Kidney tubule cell (primary cell): ENCODE results near the gene OR7A5.
"Not testable (repeated sequence)": the region's sequence is repeated elsewhere in the genome, so short reads cannot be mapped to it uniquely, and the experiment has no call there.

Experiments
- DNase-seq: peaks from one replicate; pipeline ENCODE4 v3.0.0-alpha.2; 2018; ENCODE audit warnings: low spot score

The OR7A5 gene

DNA sequence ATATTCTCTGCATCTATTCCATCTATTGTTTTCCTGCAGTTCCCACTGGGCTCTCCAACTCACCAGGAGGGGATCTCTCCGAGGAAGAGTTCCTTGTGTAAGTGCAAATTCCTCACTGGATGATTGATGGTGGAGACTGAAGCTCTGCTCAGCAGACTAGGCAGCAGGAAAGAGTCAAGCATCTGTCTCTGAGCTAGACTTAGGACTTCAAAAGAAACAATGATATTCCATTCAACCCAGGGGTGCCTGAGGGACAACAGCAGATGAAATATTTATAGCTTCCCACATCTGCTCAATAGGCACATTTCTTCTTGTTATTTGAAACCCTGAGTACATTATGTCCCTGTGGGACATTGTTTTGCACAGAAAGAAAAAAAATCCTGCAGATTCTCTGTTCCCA lies at the start of gene OR7A5, which contains the start of gene OR7C1:
TSS of gene OR7A5 (minus strand) at position 175 of the 400 bp plus-strand sequence. CDS start 6,944 bp downstream, outside the sequence.
TSS of gene OR7C1 (minus strand) at position 175 of the 400 bp plus-strand sequence. CDS start 35,049 bp downstream, outside the sequence.
- peak; percentile 51 for DNase-seq

- DNase-seq: peak; percentile 13
Measured at GRCh38 chr19:14871619-14872230, 36.7 kb upstream of the OR7A5 start.

DNA sequence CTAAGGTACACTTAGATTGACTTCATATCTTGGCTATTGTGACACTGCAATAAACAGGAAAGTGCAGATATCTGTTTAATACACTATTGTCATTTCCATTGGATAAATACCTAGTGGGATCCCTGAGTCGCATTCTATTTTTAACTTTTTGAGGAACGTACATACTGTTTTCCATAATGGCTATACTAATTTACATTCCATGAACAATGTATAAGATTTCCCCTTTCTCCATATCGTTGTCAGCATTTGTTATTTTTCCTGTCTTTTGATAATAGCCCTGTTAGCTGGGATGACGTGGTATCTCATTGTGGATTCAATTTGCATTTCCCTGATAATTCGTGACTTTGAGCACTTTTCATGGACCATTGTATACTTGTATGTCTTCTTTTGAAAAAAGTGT lies 33.5 kb upstream of the OR7A5 start:
- no peak for DNase-seq

DNA sequence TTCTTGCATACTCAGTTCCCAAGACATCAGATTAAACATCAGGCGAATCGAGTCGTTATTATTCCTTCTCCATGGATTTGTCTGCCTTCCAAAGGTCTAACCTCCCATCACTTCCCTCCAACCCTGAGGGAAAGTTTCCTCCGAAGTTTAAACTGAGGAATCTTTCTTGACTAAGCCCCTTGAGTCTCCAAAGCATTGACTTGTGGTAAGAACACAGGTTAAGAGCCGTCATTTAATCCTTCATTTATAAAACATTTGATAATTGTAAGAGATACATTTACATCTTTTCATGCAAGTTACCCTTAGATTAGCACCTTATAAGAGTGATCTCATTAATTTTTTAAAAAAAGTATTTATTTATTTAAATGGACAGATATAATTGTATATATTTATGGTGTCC lies 13.8 kb upstream of the OR7A5 start, which contains the start of gene OR7A10:
TSS of gene OR7A10 (minus strand) at position 101 of the 400 bp plus-strand sequence. CDS start 7,045 bp downstream, outside the sequence.
- DNase-seq: no peak

- no peak for DNase-seq
Measured at GRCh38 chr19:14843578-14843977, 8.6 kb upstream of the OR7A5 start.

DNA sequence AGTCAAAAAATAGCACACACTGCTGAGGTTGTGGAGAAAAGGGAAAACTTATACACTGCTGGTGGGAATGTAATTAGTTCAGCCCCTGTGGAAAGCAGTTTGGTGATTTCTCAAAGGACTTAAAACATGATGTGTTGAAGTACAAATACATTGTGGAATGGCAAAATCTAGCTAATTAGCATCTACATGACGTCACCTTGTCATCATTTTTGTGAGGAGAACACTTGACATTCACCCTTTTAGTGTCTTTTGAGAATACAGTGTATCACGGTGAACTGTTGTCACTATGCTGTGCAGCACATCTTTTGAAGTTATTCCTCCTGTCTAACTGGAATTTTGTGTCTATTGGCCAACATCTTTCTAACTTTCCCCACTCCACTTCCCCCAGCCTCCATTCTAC lies 8.2 kb upstream of the OR7A5 start:
- no peak for DNase-seq

GRCh38 chr19:14840206-14840605 lies 5.2 kb upstream of the OR7A5 start:
- no peak for DNase-seq

DNA sequence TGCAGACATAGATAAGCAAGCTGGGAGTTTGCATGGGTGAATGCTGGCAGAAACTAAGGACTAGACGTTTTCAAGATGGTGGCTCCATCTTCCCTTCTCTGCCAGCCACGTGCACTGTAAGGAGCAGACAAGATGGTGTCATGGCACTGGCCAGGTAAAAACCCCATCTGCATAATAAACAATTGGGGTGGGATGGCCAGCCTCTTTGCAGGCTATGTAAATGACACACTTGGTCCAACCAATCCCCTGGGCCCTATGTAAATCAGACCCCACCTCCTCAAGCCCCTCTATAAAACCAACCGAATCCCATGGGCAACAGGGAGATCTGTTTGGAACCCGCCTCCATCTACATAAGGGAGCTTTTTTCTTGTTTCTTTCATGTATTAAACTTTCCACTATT lies 2.4 kb upstream of the OR7A5 start:
- no peak for DNase-seq

GRCh38 chr19:14830702-14831101 lies 4.3 kb downstream of the OR7A5 start:
- DNase-seq: peak; percentile 60

DNA sequence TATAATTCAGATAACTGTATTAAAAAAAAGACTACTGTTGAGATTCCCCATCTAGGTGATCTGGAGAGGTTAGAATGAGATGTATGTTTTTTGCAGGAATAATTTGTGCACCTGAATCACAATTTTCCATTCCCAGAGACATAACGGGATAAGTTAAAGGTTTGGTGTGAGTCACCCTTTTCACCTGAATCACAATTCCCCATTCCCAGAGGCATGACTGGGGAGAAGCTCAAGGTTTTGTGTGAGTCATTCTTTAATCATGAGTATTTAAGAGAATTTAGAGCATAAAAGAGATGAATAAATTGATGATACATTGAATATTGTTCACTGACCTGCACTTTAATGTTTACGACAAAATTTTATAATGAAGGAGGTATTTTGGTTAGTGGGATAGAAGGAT lies 9.0 kb downstream of the OR7A5 start:
- peak; percentile 54 for DNase-seq

DNA sequence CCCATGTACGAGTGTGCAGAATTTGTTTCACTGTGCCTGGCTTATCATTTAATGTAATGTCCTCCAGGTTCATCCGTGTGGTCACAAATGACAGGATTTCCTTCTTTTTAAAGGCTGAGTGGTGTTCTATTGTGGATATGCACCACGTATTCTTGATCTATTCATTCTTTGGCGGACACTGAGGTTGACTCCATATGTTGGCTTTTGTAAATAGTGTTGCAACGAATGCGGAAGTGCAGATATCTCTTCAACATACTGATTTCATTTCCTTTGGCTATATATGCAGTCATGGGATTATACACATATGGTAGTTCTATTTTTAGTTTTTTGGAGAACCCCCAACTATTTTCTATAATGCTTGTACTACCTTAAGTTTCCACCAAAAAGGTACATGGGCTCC lies 13.0 kb downstream of the OR7A5 start:
- DNase-seq: no peak

DNA sequence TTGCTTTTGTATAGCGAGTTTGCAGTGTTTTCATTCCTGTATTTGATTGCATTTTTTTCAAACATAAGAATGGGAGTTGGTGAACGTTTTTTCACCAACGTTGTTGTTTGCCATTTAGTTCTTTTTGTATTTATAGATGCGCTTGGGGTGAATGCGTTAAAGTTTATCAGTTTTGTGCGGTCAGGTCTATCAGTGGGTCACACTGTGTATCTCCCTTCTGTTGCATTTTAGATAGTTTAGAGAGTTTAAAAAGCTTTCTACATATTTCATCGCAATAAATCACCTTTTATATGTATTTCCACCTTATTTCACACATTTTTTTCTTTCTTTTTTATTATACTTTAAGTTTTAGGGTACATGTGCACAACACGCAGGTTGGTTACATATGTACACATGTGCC lies 16.4 kb downstream of the OR7A5 start:
- DNase-seq: no peak

DNA sequence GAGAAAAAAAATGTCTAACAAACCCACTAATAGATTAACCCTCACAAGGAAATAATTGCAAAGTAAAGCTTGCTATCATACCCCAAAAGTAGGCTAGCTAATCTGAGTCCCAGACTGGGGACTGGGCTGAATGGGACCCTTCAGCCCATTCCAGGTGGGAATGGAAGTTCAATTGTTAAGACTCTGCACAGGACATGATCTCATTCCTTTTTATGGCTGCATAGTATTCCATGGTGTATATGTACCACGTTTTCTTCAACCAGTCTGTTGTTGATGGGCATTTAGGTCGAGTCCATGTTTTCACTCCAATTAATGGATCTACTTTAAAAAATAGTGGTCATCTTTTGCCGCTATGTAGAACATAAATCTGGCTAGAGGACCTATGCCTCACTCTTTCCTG lies 17.9 kb downstream of the OR7A5 start:
- DNase-seq: no peak

GRCh38 chr19:14814982-14815652 lies 19.9 kb downstream of the OR7A5 start:
- no peak for DNase-seq

DNA sequence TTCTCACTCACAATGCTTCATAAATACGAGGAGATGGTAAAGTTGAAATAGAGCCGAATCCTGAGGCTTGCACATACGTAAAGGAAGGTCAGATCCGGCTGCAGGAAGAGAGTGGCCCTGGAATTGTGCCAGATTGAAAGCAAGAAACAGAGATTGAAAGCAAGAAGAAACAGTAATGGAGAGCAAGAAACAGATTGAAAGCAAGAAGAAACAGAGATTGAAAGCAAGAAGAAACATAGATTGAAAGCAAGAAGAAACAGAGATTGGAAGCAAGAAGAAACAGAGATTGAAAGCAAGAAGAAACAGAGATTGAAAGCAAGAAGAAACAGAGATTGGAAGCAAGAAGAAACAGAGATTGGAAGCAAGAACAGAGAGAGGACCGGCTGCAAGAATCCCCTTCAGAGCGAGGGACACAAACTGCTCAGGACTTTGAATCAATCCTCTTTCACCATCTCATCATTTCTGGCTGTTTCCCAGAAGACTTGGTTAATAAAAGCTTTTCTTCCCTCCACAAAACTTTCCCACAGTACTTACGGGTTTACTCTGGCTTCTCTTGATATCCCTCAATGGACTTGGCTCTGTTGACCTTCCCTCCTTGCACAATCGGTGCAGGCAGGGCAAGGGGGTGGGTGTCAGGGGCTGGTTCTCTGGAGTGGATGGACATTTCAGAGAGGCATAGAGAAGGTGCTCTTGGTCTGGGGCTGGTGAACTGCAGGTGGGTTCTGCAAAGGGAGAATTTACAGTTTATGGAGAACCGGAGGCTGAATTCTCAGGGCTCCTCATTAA lies 25.5 kb downstream of the OR7A5 start:
- DNase-seq: no peak

GRCh38 chr19:14804765-14805164 lies 30.2 kb downstream of the OR7A5 start:
- no peak for DNase-seq

- DNase-seq: no peak
Measured at GRCh38 chr19:14798760-14799159, 36.2 kb downstream of the OR7A5 start.

DNA sequence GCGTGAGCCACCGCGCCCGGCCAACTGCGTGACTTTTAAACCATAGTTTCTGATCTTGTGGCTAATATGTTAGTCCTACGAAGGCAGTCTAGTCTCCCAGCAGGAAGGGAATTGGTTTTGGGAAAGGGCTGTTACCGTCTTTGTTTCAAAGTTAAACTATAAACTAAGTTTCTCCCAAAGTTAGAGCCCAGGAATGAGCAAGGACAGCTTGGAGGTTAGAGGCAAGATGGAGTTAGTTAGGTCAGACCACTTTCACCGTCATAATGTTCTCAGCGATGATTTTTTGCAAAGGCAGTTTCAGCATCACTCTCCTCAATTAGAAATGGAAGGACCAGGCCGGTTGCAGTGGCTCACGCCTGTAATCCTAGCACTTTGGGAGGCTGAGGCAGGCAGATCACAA lies 39.0 kb downstream of the OR7A5 start:
- no peak for DNase-seq

DNA sequence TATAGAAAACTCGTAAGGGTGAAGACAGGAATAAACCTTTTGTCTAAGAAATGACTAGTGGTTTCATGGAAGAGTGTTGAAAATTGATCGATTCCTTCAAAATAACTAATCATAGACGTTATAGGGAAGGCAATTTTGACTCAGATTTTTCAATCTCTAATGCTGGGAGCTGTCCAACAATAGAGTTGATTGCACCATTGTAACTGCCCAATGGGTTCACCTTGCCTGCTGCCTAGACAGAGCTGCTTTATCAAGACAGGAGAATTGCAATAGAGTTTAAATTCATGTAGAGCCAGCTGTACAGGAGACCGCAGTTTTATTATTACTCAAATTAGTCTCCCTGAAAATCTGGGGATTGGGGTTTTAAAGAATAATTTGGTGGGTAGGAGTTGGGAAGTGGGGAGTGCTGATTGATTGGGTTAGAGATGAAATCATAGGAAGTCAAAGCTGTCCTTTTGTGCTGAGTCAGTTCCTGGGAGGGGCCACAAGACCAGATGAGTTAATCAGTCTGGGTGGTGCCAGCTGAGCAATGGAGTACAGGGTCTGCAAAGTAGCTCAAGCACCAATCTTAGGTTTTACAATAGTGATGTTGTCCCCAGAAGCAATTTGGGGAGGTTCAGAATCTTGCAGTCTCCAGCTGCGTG lies 39.8 kb downstream of the OR7A5 start:
- peak; percentile 12 for DNase-seq

GRCh38 chr19:14792250-14792649 lies 42.7 kb downstream of the OR7A5 start:
- DNase-seq: not testable (repeated sequence)

DNA sequence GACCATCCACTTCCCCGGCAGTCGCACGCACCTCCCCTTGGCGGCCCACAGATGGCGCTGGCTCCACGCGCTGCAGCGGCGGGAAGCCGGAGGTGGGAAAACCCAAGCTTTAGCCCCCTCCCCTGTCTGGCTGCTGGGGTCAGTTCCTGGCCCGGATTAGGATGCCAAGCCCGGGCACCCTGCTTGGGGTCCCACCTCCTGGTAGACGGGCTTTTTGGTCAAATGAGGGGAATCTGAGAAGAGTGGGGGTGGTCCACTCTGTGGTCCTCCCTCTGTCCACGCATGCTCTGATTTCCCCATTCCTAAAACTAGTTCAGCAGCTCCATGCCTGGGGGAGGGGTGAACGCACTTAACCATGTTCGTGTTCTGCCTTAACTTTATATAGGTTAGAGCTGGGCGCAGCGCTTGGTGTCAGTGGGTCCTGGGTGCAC lies 48.5 kb downstream of the OR7A5 start:
- peak; percentile 7 for DNase-seq

DNA sequence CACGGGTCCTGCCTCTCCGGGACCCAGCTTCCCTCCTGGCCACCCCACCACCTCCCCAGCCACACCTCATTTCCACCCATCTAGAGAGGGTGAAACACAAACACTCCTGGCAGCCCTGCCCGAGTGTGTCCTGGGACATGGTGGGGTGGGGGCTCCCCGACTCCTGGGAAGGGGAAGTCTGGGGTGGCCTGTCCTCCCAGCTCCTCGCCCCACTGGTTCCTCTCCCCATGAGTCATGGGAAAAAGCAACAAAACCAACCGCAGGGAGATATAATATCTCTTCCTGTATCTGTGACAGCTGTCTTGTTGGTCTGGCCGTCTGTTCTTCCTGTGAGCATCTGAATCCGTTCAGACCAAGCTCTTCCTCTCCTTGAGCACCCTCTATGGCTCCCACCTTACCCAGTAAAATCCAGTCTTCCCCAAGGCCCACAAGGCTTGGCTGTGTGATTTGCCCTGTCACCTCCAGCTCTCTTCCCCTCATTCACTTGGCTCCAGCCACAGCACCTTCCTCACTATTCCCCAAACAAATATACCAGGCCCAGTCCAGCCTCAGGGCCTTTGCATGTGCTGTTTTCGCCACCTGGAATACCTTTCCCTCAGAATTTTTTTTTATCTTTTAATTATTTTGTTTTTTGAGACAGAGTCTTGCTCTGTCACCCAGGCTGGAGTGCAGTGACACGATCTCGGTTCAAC lies 49.7 kb downstream of the OR7A5 start:
- peak; percentile 78 for DNase-seq
